Hepatocyte (in vitro differentiated cells): ENCODE results near the gene NOXA1.

Experiments
- EZH2 ChIP-seq: fragments of 200-600 bp; sonication (generic); IDR thresholded peaks from 2 replicates; pipeline ENCODE4 v1.6.1; 2016; ENCODE audit warnings: antibody characterized with exemption, mild to moderate bottlenecking, borderline replicate concordance
- EZH2phosphoT487 ChIP-seq: fragments of 200-600 bp; sonication (generic); IDR thresholded peaks from one replicate; pipeline ENCODE4 v1.6.1; 2018; ENCODE audit warnings: antibody characterized with exemption, mild to moderate bottlenecking, low read depth, moderate library complexity; ENCODE audit not compliant: unreplicated experiment, severe bottlenecking
- TF ChIP-seq, protein P1 (sequence below): fragments of 200-600 bp; sonication (generic); IDR thresholded peaks from 2 replicates; pipeline ENCODE4 v1.5.1; 2016; ENCODE audit warnings: antibody characterized with exemption, mild to moderate bottlenecking; ENCODE audit not compliant: poor library complexity

DNA sequence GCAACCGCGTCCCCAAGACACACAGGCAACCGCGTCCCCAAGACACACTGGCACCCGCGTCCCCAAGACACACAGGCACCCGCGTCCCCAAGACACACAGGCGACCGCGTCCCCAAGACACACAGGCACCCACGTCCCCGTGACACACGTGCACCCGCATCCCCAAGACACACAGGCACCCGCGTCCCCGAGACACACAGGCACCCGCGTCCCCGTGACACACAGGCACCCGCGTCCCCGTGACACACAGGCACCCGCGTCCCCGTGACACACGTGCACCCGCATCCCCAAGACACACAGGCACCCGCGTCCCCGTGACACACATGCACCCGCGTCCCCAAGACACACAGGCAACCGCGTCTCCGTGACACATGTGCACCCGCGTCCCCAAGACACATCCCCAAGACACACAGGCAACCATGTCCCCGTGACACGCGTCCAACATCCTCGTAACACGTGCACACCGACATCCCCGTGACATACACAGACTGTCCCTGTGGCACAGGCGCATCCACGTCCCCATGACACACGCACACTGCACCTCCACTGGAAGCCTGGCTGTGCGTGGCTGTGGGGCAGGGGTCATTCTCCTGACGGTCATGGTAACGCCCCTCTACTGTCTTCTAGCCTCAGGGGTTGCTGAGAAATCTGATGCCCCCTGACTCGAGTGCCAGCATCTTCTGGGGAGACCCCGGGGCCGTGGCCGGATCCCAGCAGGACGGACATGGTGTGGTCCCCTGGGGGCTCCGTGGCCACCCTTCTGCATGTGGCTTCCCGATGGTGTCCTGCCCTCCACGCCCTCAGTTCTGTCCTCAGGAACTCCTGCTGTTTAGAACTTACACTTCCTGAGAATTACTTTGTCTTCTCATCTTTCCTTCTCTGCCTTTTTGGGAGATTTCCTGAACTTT is 24.4 kb upstream of the NOXA1 start:
- TF ChIP-seq, protein P1, sequence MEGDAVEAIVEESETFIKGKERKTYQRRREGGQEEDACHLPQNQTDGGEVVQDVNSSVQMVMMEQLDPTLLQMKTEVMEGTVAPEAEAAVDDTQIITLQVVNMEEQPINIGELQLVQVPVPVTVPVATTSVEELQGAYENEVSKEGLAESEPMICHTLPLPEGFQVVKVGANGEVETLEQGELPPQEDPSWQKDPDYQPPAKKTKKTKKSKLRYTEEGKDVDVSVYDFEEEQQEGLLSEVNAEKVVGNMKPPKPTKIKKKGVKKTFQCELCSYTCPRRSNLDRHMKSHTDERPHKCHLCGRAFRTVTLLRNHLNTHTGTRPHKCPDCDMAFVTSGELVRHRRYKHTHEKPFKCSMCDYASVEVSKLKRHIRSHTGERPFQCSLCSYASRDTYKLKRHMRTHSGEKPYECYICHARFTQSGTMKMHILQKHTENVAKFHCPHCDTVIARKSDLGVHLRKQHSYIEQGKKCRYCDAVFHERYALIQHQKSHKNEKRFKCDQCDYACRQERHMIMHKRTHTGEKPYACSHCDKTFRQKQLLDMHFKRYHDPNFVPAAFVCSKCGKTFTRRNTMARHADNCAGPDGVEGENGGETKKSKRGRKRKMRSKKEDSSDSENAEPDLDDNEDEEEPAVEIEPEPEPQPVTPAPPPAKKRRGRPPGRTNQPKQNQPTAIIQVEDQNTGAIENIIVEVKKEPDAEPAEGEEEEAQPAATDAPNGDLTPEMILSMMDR: no peak
- TF ChIP-seq EZH2: no peak
- TF ChIP-seq EZH2phosphoT487: no peak
